KOPT-K1 (cell line): ENCODE data around the gene ZNF558.

Experiments used
- H3K27ac ChIP-seq: fragments of 200-600 bp; sonication (generic); 2 replicates; pipeline ENCODE4 v1.5.1; 2016; ENCODE audit warnings: antibody characterized with exemption, mild to moderate bottlenecking, low read depth, low read length; ENCODE audit not compliant: poor library complexity, severe bottlenecking
- H3K36me3 ChIP-seq: fragments of 200-600 bp; sonication (generic); 2 replicates; pipeline ENCODE4 v1.5.1; 2017; ENCODE audit warnings: antibody characterized with exemption, mild to moderate bottlenecking, low read length, moderate library complexity; ENCODE audit not compliant: insufficient read depth
- H3K9me3 ChIP-seq: fragments of 200-600 bp; sonication (generic); 2 replicates; pipeline ENCODE4 v1.5.1; 2017; ENCODE audit warnings: antibody characterized with exemption, low read length, mild to moderate bottlenecking; ENCODE audit not compliant: insufficient read depth, poor library complexity, severe bottlenecking

The ZNF558 gene

GRCh38 chr19:8832132-8833021 lies at the start of gene ZNF558, which contains the start of gene MBD3L1:
ZNF558 (minus strand) TSS chr19:8832304; CDS start chr19:8822659, 9,645 bp downstream.
MBD3L1 (plus strand) TSS chr19:8832377; CDS start chr19:8842679, 10,302 bp downstream.
- Histone ChIP-seq H3K27ac (peak within 1 kb of the TSS; percentile 86), H3K9me3 (no peaks in the 10 kb centered on the region), H3K36me3 (peaks cover 10% of the 10 kb centered on the region; the same call in 1 of the 2 replicates)

- Histone ChIP-seq H3K36me3 (no peaks in the 10 kb centered on the region), H3K27ac (no peak overlapping the region), H3K9me3 (peaks cover 8% of the 10 kb centered on the region)
These were observed 49.4 kb upstream of the ZNF558 start for GRCh38 chr19:8881512-8881911.

- Histone ChIP-seq H3K36me3 (no peaks in the 10 kb centered on the region), H3K27ac (no peak overlapping the region), H3K9me3 (peaks cover 8% of the 10 kb centered on the region)
These were observed 48.9 kb upstream of the ZNF558 start for GRCh38 chr19:8880868-8881488.

- Histone ChIP-seq H3K36me3 (no peaks in the 10 kb centered on the region), H3K27ac (no peak overlapping the region), H3K9me3 (peaks cover 9% of the 10 kb centered on the region)
These were observed 46.0 kb upstream of the ZNF558 start for GRCh38 chr19:8877854-8878705.

- no peak overlapping the region for H3K27ac ChIP-seq
- no peaks in the 10 kb centered on the region for H3K9me3 ChIP-seq
- H3K36me3 ChIP-seq: no peaks in the 10 kb centered on the region
These were observed 34.2 kb upstream of the ZNF558 start for GRCh38 chr19:8866344-8866743.

GRCh38 chr19:8858260-8858659 lies 26.2 kb upstream of the ZNF558 start:
- H3K36me3 ChIP-seq: no peaks in the 10 kb centered on the region
- peaks cover 4% of the 10 kb centered on the region for H3K9me3 ChIP-seq
- no peak overlapping the region for H3K27ac ChIP-seq

GRCh38 chr19:8850488-8850887 lies 18.4 kb upstream of the ZNF558 start:
- H3K36me3 ChIP-seq: no peaks in the 10 kb centered on the region
- H3K27ac ChIP-seq: no peak overlapping the region
- H3K9me3 ChIP-seq: peaks cover 19% of the 10 kb centered on the region

GRCh38 chr19:8849232-8849631 lies 17.1 kb upstream of the ZNF558 start:
- Histone ChIP-seq H3K9me3 (peaks cover 19% of the 10 kb centered on the region), H3K36me3 (no peaks in the 10 kb centered on the region)

GRCh38 chr19:8846819-8847218 lies 14.7 kb upstream of the ZNF558 start:
- Histone ChIP-seq H3K36me3 (no peaks in the 10 kb centered on the region), H3K27ac (no peak overlapping the region), H3K9me3 (peaks cover 19% of the 10 kb centered on the region)

More at GRCh38 chr19:8849232-8849631, 17.1 kb upstream of the ZNF558 start:
- H3K27ac ChIP-seq: no peak overlapping the region

GRCh38 chr19:8840708-8841107 lies 8.6 kb upstream of the ZNF558 start:
- H3K27ac ChIP-seq: no peak overlapping the region
- H3K36me3 ChIP-seq: no peaks in the 10 kb centered on the region
- no peaks in the 10 kb centered on the region for H3K9me3 ChIP-seq

GRCh38 chr19:8835877-8836276 lies 3.8 kb upstream of the ZNF558 start:
- H3K9me3 ChIP-seq: no peaks in the 10 kb centered on the region
- no peak overlapping the region for H3K27ac ChIP-seq
- H3K36me3 ChIP-seq: no peaks in the 10 kb centered on the region

- H3K27ac ChIP-seq: no peak overlapping the region
- no peaks in the 10 kb centered on the region for H3K36me3 ChIP-seq
- H3K9me3 ChIP-seq: no peaks in the 10 kb centered on the region
These were observed 3.3 kb upstream of the ZNF558 start for GRCh38 chr19:8835446-8835845.

- no peaks in the 10 kb centered on the region for H3K9me3 ChIP-seq
- H3K36me3 ChIP-seq: peaks cover 13% of the 10 kb centered on the region; the same call in 1 of the 2 replicates
- H3K27ac ChIP-seq: peak overlapping the region; percentile 86
These were observed 322 bp downstream of the ZNF558 start for GRCh38 chr19:8831832-8832131.

- H3K9me3 ChIP-seq: no peaks in the 10 kb centered on the region
- H3K27ac ChIP-seq: peak overlapping the region; percentile 86
These were observed 731 bp downstream of the ZNF558 start for GRCh38 chr19:8831373-8831772.

GRCh38 chr19:8827277-8827676 lies 4.8 kb downstream of the ZNF558 start:
- H3K9me3 ChIP-seq: no peaks in the 10 kb centered on the region
- H3K27ac ChIP-seq: no peak overlapping the region
- H3K36me3 ChIP-seq: peaks cover 46% of the 10 kb centered on the region

More at GRCh38 chr19:8831373-8831772, 731 bp downstream of the ZNF558 start:
- peaks cover 17% of the 10 kb centered on the region; the same call in 1 of the 2 replicates for H3K36me3 ChIP-seq
